ENCODE results near the gene SYNGR4.

SYNGR4 gene

GRCh38 chr19:48417421-48417820 lies 53.3 kb downstream of the SYNGR4 start:
- DNase-seq (ENCODE audit: low spot score in 2 of 2) = no peak
- Mint-ChIP-seq H3K27ac (peak overlapping the region; percentile 97), H3K9me3 (no peaks in the 10 kb centered on the region), H3K36me3 (peaks cover 17% of the 10 kb centered on the region), H3K4me1 (peaks cover 35% of the 10 kb centered on the region), H3K4me3 (no peak overlapping the region)
- ATAC-seq = no peak

DNA sequence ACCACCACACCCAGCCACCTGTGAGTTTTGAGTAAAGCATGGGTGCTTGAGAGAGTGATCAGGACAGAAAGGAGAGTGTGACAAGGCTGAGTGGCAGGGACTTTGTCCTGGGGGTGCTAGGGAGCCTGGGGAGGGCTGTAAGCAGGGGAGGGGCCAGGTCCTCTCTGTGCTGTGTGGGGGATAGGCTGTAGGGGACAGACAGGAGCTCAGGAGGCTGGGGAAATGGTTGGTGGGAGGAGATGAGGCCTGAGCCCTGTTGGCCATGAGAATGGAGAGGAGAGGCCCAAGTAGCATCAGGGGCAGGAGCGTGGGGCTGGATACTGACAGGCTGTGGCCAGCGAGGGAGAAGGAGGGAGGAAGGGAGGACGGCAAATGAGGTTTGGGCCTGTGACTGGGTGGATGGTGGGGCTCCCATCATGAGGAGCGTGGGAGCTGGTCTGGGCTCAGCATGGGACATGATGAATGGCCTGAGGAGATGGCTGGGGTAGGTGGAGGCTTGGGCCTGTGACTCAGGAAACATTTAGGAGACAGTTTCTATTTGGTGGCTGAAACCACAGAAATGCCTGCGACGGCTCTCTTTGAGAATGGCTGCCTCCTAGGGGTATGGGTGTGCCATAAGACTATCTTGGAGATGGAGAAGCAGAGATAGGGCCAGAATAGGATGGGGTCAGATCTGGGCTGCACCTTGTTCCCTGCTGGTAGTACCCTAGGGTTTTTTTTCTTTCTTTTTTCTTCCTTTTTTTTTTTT lies 54.3 kb downstream of the SYNGR4 start:
- DNase-seq (ENCODE audit: low spot score in 2 of 2) = peak in 1 of 2 donors; percentile 54
- Mint-ChIP-seq H3K4me1 (peaks cover 35% of the 10 kb centered on the region), H3K36me3 (peaks cover 17% of the 10 kb centered on the region), H3K9me3 (no peaks in the 10 kb centered on the region), H3K27ac (peak overlapping the region; percentile 97), H3K4me3 (peak overlapping the region; percentile 70)
- peak; percentile 65 for ATAC-seq

GRCh38 chr19:48419158-48419920 lies 55.2 kb downstream of the SYNGR4 start:
- Mint-ChIP-seq H3K4me1 (peaks cover 28% of the 10 kb centered on the region), H3K27ac (peak overlapping the region; percentile 97), H3K36me3 (peaks cover 17% of the 10 kb centered on the region), H3K9me3 (no peaks in the 10 kb centered on the region), H3K4me3 (peak overlapping the region; percentile 70)
- ATAC-seq = peak; percentile 90
- peak; percentile 61 to 88 for DNase-seq (ENCODE audit: low spot score in 2 of 2)

DNA sequence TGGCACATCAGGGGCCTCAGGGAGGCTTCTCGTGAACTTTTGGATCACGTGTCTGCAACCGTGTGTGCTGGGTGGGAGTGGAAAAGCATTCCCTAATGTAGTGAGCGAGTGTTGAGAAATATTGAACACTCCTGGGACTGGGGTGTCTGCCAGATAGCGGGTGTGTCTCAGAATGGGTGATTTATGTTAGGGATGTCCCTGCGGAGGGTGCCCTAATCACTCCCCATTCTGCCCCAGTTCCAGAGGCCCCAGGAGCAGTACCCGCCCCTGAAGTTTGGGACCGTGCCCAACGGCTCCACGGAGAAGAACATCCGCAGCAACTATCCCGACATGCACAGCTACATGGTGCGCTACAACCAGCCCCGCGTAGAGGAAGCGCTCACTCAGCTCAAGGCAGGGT lies 57.4 kb downstream of the SYNGR4 start:
- Mint-ChIP-seq H3K27ac (no peak overlapping the region), H3K4me1 (peaks cover 29% of the 10 kb centered on the region), H3K4me3 (no peak overlapping the region), H3K36me3 (peaks cover 17% of the 10 kb centered on the region), H3K9me3 (no peaks in the 10 kb centered on the region)
- no peak for ATAC-seq
- DNase-seq (ENCODE audit: low spot score in 2 of 2) = no peak

DNA sequence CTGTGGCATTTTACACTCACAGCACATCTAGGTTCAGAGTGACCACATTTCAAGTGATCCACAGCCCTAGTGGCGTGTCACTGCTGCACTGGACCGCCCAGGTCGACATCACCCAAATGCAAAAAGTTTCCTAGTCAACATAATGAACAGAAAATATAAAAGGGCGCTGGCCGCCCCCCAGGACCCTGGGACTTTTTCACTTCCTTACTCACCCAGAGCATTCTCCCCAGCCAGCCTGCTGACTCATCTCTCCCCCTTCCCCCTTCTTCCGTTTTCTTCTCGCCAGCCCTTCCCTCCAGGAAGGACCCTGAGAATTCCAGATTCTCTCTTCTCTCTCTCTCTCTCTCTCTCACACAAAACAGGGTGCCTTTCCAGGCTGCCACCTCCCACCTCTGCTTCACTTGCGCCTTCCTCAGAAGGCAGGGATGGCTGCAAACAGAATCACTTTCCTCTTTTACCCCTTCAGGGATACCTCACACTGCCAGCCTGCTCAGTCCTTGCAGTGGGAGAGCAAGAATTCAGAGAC lies 60.6 kb downstream of the SYNGR4 start:
- H3K9me3 Mint-ChIP-seq = no peaks in the 10 kb centered on the region
- H3K27ac Mint-ChIP-seq = no peak overlapping the region
- ATAC-seq = no peak

More for the DNA sequence above, 60.6 kb downstream of the SYNGR4 start:
- peaks cover 7% of the 10 kb centered on the region for H3K4me1 Mint-ChIP-seq
- H3K36me3 Mint-ChIP-seq = no peaks in the 10 kb centered on the region
- no peak overlapping the region for H3K4me3 Mint-ChIP-seq
- DNase-seq (ENCODE audit: low spot score in 2 of 2) = no peak
